ENCODE data around the gene NEURL1B.

DNA sequence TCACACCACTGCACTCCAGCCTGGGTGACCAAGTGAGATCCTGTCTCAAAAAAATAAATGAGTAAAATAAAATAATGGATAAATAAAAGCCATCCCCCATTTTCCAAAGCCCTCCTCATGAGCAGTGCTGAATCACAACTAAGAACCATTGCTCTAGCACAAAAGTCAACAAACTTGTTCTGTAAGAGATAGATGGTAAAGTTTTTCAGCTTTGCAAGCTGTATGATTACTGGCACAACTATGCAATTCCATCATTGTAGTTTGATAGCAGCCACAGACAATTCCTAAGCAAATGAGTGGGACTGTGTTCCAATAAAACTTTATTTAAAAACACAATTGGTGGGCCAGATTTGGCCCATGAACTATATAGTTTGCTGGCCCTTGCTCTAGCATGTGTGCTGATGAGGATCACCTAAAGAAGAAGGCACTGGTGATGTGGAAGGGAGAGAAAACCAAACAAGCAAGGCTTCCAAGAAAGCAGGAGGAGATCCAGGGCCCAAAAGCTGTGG is 64.6 kb downstream of the NEURL1B start:
- no peak for TF ChIP-seq CTCF (IDR thresholded peaks at IDR 0.05 in 8 of 11, conservative IDR thresholded peaks at IDR 0.05 in 3 of 11)
- TF ChIP-seq POLR2AphosphoS5 (IDR thresholded peaks at IDR 0.05): no peak

Measured in spleen (tissue), 7 donors.